ENCODE results near the gene RND3. TPM values are rescaled to one million over a fixed set of nuclear protein-coding genes. Genes with fewer than 3 reads are reported as not detected.

Gene RND3, protein sequence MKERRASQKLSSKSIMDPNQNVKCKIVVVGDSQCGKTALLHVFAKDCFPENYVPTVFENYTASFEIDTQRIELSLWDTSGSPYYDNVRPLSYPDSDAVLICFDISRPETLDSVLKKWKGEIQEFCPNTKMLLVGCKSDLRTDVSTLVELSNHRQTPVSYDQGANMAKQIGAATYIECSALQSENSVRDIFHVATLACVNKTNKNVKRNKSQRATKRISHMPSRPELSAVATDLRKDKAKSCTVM
- total RNA-seq (2014; rRNA removed; shearing (Covaris generic)), result 44.9 and 62.6 TPM in 2 replicates
- 45.3 and 53.9 TPM in 2 replicates for polyA plus RNA-seq (2015; cell fraction: cytosol; rRNA removed)
- 76.2 and 83.6 TPM in 2 replicates for polyA plus RNA-seq (2015; cell fraction: nucleus; rRNA removed)

DNA sequence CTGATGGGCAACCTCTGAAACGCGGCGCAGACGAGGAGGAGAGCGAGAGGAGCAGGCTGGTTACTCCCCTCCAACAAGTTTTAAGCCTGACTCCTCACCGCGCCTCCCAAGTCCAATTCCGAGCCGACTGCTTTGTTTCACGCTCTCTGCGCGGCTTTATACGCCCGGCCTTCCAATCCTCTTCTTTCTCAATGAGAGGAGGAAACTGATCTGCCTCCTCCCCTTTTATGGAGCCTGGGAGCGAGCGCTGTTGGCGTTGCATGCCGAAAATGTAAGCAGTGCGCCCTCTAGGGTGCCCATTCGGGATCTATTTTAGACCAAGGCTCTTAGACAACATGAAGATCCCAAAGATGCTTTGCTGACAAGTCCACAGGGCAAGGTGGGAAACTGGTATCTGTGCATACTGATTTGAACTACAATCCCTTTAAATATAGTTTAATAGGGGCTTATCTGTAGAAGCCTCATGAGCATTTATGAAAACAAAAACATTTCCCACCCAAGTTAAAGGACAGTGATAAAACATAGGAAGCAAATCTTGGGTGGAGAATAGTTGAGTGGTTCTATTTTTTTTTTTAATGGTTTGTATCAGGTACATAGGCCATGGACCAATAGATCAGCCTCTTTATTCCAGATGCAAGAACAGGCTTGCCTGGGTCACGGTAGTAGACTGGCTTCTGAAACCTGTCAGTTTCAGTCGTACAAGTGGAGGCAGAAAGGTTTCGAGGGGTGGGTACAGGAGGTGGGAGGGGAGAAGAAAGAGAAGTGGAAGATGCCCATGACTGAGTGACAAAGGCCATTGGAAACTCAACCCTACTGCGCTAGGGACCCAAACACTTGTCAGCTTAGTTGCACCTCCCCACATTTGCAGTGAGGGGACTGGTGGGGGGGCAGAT, at the start of gene RND3:
Gene RND3, minus strand, starts transcription at position 131 of the 893 bp plus-strand sequence. CDS start 250 bp downstream, outside the sequence.
- peak; percentile 98 for DNase-seq (ENCODE audit: low read depth)

DNA sequence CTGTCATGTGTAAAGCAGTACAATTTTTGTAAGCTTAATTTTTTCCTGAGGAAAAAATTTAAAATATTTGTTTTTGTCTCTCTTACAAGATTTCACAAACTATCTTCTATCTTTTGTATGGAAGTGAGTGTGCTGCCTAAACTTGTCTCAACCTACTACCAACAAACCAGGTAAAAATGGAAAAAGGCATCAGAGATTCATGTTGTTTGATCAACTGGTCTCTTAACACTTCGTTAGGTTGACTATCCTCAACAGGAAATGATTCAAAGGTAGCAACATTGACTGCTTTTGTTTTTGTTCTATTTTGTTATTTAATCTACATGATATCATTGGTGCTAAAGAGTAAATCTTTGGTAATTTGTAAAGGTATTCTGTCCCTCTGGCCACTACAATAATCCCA, 47.7 kb upstream of the RND3 start:
- DNase-seq (ENCODE audit: low read depth), result no peak

DNA sequence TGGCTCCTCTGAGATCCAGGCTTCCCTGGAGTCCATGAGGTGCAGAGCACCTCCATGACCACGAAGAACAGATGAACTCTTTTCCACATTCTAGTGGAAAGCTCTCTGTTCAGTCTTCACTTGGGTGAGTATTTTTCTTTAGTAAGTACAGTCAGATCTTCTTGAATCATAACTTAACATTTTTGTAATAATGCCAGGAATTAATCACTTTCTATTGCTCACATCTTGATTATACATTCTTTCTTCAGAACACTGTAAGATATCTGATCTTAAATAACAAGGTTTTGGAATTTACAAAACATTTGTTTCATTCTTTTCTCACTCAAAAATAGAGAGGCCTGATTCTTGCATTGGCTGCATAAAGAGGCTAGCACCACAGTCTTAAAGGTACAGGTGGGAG, 45.4 kb upstream of the RND3 start:
- no peak for DNase-seq (ENCODE audit: low read depth)

DNA sequence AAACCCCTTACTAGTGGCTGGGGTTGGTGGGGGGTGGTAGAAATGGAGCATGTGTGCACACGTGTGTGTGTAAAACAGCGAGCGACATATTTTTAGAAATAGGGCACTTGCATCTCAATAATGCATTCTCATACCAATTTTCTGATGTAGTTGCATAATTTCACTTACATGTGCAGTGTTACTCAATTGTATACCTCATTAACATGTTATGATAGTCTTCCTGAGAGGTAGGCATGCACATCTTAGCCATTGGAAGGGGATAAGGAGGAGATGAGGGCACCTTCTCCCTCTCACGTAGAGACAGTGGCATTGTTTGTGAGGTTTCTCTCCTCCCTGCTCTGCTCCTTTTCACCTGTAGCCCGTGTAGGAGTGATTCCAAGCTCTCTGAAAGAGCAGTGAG, 44.6 kb upstream of the RND3 start:
- no peak for DNase-seq (ENCODE audit: low read depth)

DNA sequence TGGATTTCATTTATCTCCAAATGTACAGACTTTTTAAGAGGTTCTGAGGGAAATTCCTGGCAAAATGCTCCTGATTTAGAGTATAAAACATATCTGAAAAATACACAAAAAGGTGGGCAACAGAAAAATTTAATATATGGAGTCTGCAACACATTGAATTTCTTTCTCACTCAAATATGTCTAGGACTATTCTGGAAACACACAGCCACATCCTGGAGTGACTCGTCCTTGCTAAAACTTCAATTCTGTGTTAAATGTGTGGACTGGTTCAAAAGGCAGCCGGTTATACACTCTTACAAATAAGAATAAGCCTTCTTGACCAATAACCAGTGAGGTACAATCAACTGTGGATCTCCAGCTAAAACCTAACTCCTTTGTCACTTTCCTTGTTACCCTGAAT, 44.1 kb upstream of the RND3 start:
- peak; percentile 55 for DNase-seq (ENCODE audit: low read depth)

DNA sequence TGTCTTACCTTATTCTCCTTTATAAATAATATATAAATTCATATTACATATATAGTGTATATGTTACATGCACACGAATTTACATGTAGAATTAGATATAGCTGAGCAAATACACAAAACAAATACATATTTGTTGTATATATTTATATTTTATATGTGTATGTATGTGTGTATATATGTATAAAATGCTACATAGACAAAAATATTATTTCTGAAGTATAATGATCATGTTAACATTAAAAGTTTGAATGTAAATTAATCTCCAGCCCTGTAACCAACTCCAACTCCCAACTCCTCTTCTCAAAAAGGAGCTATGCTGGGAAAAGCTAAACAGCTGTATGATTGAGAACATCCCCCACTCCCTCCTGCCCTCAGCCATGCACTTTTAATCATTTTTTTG, 42.7 kb upstream of the RND3 start:
- DNase-seq (ENCODE audit: low read depth), result no peak

DNA sequence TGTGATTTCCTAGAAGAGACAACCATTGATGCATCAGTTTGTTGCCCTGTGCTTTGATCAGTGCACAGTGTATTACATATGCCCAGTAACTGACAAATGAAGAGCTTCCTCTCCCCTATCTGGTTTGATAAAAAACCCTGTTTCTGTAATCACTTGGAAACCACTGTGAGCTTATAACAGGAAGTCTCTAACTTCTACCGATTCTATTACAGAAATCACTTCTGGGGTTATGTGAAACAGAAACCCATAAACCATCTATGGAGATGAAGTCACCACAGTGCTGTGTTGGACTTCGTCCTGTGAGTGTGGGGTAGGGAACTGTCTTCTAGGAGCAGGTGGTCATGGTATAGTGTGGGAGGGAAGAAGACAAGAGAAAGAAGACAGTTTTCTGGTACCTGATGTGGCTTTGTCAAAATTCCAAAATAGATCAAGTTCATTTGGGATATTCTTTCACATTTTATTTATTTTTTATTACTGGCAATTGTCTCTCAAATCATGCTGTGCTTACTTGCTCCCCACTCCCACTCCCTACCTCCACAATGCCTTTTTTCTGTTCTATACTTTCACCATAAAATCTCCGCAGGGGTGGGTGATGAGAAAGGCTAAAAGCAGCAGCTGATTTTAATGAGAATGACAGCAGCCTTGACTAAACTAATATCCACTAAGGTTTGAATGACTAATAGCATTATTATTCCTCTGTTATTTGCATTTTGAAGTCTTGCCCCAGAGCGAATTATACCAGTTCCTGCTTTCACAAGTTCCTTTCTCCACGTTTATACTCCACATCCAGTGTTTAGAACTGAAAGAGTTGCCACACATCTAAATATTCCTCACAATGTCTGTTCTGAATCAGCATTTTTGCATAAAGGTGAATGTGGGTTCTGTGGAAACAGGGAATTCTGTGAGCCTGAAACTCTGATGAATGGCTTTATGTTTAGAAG, 41.7 kb upstream of the RND3 start:
- DNase-seq (ENCODE audit: low read depth), result peak; percentile 60

DNA sequence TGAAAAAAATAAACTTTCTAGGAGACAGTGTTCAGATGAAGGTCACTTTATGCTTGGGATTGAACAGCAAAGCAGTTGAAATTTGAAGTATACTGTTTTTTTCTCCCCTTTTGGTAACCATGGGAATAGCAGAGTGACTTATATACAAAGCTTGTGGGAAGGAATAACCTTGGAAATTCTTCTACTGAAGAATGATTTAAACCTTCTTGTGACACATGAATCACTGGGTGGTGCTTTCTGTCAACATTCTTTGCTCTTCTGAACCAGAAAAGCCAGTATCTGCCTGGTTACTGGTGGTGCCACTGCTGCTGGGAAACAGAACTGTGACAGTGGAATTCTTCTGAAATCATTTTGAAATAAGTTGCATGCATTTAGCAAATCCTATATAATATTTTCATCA, 39.4 kb upstream of the RND3 start:
- peak; percentile 93 for DNase-seq (ENCODE audit: low read depth)

DNA sequence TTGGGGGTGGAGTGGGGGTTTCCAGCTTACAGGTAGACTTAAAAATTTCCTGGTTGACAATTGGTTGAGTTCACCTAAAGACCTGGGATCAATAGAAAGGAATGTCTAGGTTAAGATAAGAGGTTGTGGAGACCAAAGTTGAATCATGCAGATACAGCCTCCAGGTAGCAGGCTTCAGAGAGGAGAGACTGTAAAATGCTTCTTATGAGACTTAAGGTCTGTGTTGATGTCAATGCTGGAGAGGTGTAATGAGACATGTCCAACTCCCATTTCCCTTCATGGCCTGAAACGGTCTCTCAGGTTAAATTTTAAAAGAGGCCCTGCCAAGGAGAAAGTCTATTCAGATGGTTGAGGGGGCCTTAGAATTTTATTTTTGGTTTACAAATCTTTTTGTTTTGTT, 38.5 kb upstream of the RND3 start:
- no peak for DNase-seq (ENCODE audit: low read depth)

DNA sequence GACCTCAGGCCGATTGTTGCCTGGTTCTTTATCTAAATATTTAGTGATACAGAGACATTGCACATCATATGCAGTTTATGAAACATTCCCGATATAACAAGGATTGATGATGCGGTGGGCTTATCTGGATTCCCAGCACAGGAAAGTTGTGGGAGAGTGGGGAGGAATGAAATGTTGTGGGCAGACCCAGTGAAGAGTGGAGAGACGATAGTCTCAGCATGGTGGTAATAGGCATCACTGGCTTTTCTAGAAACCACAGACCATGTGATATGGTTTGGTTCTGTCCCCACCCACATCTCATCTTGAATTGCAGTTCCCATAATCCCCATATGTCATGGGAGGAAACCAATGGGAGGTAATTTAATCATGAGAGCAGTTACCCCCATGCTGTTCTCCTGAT, 34.8 kb upstream of the RND3 start:
- DNase-seq (ENCODE audit: low read depth), result no peak

DNA sequence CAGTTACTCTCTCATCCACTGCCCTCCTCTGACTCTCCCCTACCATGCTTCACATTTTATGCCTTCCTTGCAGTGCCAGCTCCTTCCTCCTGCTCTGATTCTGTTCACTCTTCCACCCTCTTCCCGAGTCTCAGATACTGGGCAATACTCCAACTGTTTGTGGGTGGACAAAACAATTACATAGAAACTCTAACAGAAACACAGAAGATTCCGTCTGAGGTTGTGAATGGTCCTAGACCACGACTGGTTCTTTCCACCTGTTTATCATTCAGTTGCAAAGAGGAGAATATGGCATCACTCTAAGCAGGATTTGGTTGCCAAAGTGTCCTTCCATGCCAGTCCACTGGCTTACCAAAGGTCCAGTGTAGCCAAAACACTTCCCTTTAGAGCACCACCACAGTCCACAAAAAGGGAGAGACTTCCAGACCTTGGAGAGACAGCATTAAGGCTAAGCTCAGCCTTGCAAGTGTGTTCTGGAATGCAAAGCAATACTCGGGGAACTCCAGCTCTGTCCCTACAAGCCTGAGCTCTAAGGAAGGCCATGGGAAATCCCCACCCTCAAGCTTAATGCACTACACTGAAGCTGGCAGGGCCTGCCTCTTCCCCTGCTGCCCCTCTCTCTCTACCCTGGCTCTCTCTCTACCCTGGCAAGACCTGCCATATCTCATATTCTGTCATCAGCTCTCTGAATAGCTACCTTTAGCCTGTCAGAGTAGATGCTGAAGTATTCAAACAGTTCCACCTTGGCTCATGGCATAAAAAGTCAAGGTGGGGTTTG, 33.6 kb upstream of the RND3 start:
- DNase-seq (ENCODE audit: low read depth), result peak; percentile 10

DNA sequence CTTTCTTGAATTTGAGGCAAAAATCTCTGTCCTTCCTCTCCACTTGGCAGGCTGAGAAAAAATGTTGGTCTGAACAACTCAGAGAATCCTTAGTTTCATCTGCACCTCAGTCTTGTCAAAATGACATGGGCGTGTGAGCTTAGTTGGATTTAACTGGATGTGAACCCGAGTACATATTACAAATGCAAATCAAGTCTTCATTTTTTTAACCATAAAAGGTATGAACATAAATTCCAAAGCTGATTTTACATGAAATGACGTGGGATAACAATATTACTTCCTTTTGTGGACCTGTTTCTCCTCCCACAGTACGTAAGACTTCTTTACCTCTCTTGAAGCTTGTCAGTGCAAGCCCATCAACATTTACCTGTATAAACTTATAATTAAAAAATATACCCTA, 32.6 kb upstream of the RND3 start:
- DNase-seq (ENCODE audit: low read depth), result no peak

DNA sequence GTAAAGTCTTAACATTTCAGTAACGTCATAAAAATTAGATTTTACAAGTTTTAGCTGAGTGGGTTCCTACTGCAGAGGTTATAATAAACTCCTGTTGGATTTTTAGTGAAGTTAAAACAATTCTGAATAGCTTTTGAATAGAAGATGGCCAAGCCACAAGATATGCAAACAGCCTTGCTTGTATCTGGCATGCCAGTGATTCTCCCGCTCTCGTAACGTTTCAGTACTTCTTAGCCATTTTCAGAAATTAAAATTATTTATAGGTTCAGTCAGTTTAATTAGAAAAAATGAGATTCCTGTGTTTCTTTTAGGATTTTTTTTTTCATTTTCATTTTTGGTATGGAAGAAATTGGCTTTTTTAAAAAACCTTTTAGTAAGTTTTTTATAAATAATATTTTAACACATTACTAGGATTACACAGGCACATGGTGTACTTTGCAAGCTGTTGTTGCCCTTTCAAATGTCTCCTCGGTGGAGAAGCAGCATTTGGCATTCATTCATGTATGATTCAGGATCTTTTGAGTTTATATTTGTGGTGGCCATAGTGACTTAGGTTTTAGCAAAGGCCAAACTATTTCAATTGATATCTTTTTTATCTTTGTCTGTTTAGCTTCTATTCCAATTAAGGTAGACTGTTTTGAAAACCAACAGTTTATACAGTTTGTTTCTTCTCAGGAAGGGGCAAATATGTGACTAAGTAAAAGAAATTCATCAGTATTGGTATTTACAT, 30.6 kb upstream of the RND3 start:
- no peak for DNase-seq (ENCODE audit: low read depth)

DNA sequence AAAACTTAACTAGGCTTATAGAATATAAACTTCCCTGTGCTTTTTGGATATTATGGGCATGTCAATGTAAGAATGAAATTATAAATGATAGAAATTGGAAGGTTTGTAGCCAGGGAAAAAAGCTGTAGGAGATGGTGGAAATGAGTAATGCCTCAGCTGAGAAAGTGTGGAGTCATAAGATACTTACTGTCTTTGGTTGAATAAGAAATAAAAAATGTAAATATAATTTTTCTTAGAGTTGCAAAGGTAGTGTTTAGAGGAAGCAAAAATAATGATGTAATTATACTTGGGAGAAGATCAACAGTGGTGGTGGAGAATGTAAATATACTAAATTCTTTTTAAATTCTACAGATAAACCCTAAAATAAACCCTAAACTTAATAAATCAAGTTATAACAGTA, 26.2 kb upstream of the RND3 start:
- peak; percentile 17 for DNase-seq (ENCODE audit: low read depth)

DNA sequence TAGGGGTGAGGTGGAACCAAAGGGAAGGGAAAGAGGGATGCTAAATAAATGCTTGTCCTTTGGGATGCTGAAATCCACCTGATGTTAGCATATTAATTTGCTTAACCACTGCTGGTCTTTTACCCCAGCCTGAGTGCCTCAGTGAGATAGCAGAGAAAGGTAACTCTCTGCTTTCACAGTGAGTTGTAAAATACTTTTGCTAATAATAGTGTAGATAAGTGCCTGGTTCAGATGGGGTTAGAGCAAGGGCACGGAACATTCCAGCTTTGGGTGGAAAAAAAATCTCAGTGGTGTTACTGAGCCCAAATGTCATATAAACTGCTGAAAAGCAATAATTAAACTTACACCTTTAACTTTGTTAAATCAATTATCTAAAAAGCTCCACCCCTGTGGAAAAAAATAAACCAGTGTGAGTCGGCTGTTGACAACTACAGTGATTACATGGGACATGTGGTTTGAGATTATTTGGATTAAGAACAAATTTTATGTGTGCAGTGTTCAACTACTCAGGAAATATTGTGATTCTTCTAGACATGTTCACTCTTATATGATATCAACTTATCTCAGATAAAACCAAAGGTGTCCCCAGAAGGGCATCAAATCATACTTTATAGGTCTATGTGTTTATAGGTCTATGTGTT, 21.1 kb upstream of the RND3 start:
- DNase-seq (ENCODE audit: low read depth), result no peak

DNA sequence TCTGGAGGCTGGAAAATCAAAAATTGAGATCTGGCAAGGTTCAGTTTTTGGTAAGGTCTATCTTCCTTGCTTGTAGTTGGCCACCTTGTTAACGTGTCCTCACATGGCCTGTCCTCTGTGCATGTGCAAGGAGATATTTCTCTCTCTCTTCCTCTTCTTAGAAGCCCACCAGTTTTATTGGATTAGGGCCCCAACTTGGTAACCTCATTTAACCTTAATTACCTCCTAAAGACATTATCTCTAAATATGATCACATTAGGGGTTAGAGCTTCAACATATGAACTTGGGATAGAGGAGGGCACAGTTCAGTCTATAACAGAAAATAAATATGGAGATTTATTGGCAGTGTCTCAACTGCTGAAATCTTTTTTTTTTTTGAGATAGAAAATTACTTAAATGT, 19.6 kb upstream of the RND3 start:
- no peak for DNase-seq (ENCODE audit: low read depth)

DNA sequence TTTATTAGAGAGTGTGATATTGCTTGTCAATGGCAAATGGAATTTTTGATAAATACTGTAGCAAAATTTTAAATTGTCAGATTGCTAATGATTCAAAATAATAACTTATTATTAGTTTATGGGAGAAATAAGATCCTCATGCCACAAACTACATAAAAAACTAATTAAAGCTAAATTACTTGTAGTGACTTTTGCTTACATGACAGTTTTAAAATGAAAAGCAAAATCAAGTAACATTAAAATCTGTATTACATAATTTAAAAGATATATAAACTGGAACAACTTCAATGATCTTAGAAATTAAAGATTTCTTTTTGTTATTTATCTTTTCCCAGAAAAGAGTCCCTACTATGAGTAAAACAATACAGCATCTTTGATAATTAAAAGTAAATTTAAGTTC, 17.7 kb upstream of the RND3 start:
- DNase-seq (ENCODE audit: low read depth), result no peak

DNA sequence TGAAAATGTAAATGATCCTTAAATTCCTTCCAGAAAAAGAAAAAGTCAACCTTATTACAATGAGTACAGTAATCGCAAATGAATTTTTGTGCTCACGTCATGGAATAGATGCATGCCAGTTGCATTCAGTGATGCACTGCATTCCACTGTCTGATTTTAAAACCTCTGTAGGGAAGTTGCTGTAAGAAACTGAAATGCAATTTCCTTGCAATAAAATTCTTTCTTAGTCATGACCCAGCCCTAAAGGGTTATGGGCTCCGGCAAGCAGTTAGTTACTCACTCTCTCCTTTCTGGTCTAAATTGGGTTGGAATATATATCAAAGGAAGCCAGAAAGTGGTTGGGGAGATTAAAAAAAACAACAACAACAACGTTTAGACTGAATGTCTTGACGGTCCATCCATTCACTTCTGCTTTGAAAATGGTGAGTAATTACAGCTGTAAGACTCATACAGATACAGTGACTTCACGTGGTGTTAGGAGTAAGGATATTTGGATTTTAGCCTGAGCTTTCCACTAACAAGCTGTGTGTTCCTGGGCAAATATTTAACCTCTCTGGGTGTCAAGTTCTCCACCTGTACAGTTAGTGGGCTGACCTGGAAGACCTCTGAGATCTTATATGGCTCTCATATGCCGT, 8.6 kb upstream of the RND3 start:
- DNase-seq (ENCODE audit: low read depth), result peak; percentile 89

DNA sequence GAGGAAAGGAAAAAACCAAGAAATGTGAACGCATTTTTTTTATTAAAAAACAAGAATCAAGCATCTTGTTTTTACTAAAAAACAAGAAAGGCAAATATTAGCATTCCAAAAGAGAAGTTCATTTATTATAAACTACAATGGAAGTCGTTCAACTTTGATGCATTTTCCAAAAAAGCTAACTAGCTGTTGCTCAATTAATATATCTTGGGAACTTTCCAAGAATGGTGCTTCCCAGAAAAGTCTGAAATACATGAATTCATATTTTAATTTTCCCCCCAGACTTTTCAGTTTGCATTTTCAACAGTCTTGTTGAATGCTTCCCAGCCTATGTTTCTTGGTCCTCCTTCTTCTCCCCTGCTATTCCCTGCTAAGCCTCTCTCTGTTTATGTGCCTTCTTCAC, 7.5 kb upstream of the RND3 start:
- no peak for DNase-seq (ENCODE audit: low read depth)
